ENCODE data around the gene MRPL21. TPM values are rescaled to one million over a fixed set of nuclear protein-coding genes. Genes with fewer than 3 reads are reported as not detected.

Gene MRPL21
- total RNA-seq, 1 donor from 2014 or later, result 121 TPM

- peaks cover 14% of the 10 kb centered on the region for H3K4me1 ChIP-seq
- TF ChIP-seq CTCF (IDR thresholded peaks at IDR 0.05; ENCODE audit: borderline replicate concordance), result no peak
- no peak for DNase-seq
- intact Hi-C loops (cut with micrococcal nuclease), result no loop called here
- H3K27me3 ChIP-seq (ENCODE audit: low read depth), result no peaks in the 10 kb centered on the region
- no peak overlapping the region for H3K4me3 ChIP-seq
- H3K27ac ChIP-seq (replicated peaks), result no peak overlapping the region
- no peaks in the 10 kb centered on the region for H3K36me3 ChIP-seq
- no peaks in the 10 kb centered on the region for H3K9me3 ChIP-seq (replicated peaks)
These were observed 21.2 kb downstream of the MRPL21 start for GRCh38 chr11:68882391-68882790.

DNA sequence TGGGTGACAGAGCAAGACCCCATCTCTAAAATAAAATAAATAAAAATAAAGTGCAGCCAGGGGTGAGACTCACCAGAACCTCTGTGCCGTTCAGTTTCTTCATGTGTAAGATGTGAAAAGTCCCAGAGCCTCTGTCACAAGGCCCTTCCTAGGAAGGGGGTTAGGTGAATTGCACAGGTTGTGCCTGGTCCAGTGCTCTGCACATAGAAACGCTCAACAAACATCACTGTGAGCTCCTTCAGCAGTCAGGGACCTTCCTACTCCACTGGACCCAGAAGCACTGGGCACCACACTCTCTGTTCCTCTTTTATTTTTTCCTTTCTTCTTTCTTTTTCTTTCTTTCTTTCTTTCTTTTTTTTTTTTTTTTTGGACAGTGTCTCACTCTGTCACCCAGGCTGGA, 22.3 kb downstream of the MRPL21 start:
- Histone ChIP-seq H3K27me3 (ENCODE audit: low read depth) (no peaks in the 10 kb centered on the region), H3K36me3 (no peaks in the 10 kb centered on the region), H3K4me1 (peaks cover 12% of the 10 kb centered on the region), H3K9me3 (replicated peaks) (no peaks in the 10 kb centered on the region), H3K27ac (replicated peaks) (no peak overlapping the region), H3K4me3 (no peak overlapping the region)
- DNase-seq, result no peak
- no peak for TF ChIP-seq CTCF (IDR thresholded peaks at IDR 0.05; ENCODE audit: borderline replicate concordance)
- intact Hi-C loops (cut with micrococcal nuclease), result no loop called here

GRCh38 chr11:68880851-68881250, 22.8 kb downstream of the MRPL21 start:
- intact Hi-C loops (cut with micrococcal nuclease), result no loop called here
- TF ChIP-seq CTCF (IDR thresholded peaks at IDR 0.05; ENCODE audit: borderline replicate concordance), result no peak
- no peaks in the 10 kb centered on the region for H3K27me3 ChIP-seq (ENCODE audit: low read depth)

GRCh38 chr11:68878022-68878421, 25.6 kb downstream of the MRPL21 start:
- Histone ChIP-seq H3K4me3 (no peak overlapping the region), H3K27me3 (ENCODE audit: low read depth) (no peaks in the 10 kb centered on the region), H3K9me3 (replicated peaks) (no peaks in the 10 kb centered on the region), H3K36me3 (no peaks in the 10 kb centered on the region), H3K27ac (replicated peaks) (no peak overlapping the region), H3K4me1 (peaks cover 30% of the 10 kb centered on the region)
- intact Hi-C loops (cut with micrococcal nuclease), result no loop called here
- no peak for TF ChIP-seq CTCF (IDR thresholded peaks at IDR 0.05; ENCODE audit: borderline replicate concordance)
- no peak for DNase-seq

More at GRCh38 chr11:68880851-68881250, 22.8 kb downstream of the MRPL21 start:
- DNase-seq, result no peak
- Histone ChIP-seq H3K4me3 (no peak overlapping the region), H3K9me3 (replicated peaks) (no peaks in the 10 kb centered on the region), H3K27ac (replicated peaks) (no peak overlapping the region), H3K4me1 (peaks cover 9% of the 10 kb centered on the region), H3K36me3 (no peaks in the 10 kb centered on the region)

DNA sequence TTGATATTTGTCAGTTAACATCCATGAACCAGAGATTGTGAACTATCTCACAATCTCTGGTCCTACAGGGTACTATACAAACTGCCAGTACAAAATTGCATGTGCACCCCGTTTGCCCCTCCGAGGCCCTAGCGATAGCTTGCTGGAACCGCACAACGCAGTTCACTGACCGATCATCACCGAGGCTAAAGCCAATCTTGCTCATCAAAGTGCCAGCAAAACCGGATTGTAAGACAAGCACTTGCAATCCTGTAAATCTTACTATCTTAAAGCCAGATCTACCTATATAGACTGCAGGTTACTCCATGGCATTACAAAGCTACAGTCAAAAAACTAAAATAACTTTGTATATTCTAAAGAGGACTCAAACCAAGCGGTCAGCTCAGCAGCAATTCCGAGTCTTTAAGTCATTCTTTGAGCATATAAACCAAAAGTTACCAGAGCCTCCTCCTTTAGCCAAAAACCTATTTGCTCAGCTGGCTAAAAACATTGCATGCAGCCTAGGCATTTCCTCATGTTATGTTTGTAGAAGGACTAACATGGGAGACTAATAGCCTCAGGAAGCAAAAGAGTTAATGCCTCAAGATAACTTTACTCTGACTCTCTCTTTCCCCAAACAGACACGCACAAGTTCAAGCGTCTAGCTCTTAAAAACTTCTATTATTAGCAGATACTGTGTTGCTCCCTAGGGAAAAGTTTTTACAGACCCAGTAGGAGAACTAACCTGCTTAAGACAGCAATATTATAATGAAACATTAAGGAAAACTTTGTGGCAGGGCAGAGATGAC, 31.2 kb downstream of the MRPL21 start:
- Histone ChIP-seq H3K9me3 (replicated peaks) (no peaks in the 10 kb centered on the region), H3K27ac (replicated peaks) (peak overlapping the region; percentile 56), H3K4me1 (peaks cover 61% of the 10 kb centered on the region), H3K36me3 (no peaks in the 10 kb centered on the region), H3K4me3 (peak overlapping the region; percentile 35), H3K27me3 (ENCODE audit: low read depth) (no peaks in the 10 kb centered on the region)
- no peak for DNase-seq
- intact Hi-C loops (cut with micrococcal nuclease), result no loop called here
- no peak for TF ChIP-seq CTCF (IDR thresholded peaks at IDR 0.05; ENCODE audit: borderline replicate concordance)

Measured in left ventricle myocardium inferior (tissue), 1 donor.